Activated CD8-positive, alpha-beta T cell treated with anti-CD3 and anti-CD28 coated beads for 36 hours (primary cell): ENCODE measurements around the gene ARSK. TPM values are rescaled to one million over a fixed set of nuclear protein-coding genes. Genes with fewer than 3 reads are reported as not detected.

ENCODE experiments used
- ATAC-seq: fragments of 200-7000 bp; cut with Tn5 transposase; one replicate; pipeline ENCODE4 v1.10.0; 2021; ENCODE audit warnings: mild to moderate bottlenecking, moderate library complexity
- CTCF ChIA-PET: fragments of 350-600 bp; sonication (Branson Sonifier 250); formaldehyde crosslinking; loops from one replicate; lab custom pipeline; 2021; ENCODE audit warnings: antibody characterized with exemption; lab: Charles Lee
- POLR2A ChIA-PET: fragments of 350-600 bp; sonication (Branson Sonifier 250); formaldehyde crosslinking; loops from one replicate; lab custom pipeline; 2021; ENCODE audit warnings: antibody characterized with exemption; lab: Charles Lee
- DNase-seq: peaks from one replicate; pipeline ENCODE4 v3.0.0-alpha.2; 2020
- H3K27ac Mint-ChIP-seq: one replicate; pipeline ENCODE4 v1.8.0; 2021; ENCODE audit warnings: mild to moderate bottlenecking, mixed read lengths
- H3K27me3 Mint-ChIP-seq: one replicate; pipeline ENCODE4 v1.8.0; 2021; ENCODE audit warnings: mixed read lengths
- H3K36me3 Mint-ChIP-seq: one replicate; pipeline ENCODE4 v1.8.0; 2021; ENCODE audit warnings: low read depth, mixed read lengths
- H3K4me1 Mint-ChIP-seq: one replicate; pipeline ENCODE4 v1.8.0; 2021; ENCODE audit warnings: low read depth, mixed read lengths
- H3K4me3 Mint-ChIP-seq: one replicate; pipeline ENCODE4 v1.8.0; 2021; ENCODE audit warnings: mild to moderate bottlenecking, moderate library complexity, mixed read lengths
- H3K9me3 Mint-ChIP-seq: one replicate; pipeline ENCODE4 v1.8.0; 2021; ENCODE audit warnings: mixed read lengths
- intact Hi-C: fragments of 100-400 bp; cut with micrococcal nuclease; formaldehyde crosslinking; loops from one replicate; pipeline ENCODE4 v1.10.0; 2022
- total RNA-seq, 2 experiments: library from RNA; stranded (reverse); gene quantifications; one replicate each; pipeline ENCODE4 v1.2.3, GENCODE V29; 2021
- TF ChIP-seq, protein P1 (sequence below): fragments of 200-600 bp; IDR thresholded peaks from one replicate; pipeline ENCODE4 v1.8.0; 2022; ENCODE audit warnings: antibody characterized with exemption, mild to moderate bottlenecking

Gene ARSK
- total RNA-seq, 2 experiments from 2014 or later: 4.9 to 5.0 TPM

DNA sequence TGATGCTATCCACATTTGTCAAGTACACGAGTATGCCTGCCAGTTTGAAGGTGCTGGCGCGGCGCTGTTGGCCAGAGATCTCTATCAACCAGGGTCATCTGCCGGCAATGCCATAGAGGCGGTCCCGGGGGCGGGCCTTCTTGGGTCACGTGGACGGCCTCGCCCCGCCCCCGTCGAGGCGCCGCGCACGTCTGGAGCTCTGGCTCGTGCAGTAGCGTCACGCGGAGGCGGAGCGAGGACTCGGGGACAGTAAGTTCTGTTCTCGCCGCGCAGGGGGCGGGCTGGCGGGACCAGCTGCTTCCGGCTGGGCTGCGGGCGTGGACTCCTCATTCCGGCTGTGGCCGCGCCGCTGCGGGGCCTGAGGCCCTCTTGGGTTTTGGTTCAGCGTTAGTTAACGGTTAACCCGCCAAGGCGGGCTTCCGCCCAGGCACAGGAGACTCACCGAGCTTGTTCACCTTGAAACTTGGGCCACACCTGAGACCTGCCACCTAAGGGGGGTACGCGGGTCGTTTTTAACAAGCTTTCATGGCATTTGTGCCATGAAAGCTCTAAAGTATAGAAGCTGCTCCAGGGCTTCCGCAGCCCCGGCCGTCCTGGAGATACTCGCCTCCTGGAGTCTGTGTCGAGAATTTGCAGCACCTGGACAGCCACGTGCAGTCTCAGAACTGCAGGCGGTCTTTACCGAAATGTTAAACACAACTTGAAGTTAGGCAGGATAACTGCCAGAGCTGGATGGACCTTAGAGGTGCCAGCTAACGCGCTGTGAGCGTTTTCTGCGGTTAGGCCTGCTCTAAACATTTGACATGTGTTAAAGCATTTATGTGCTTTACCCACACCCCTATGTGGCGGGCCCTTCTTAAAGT, 91.9 kb downstream of the ARSK start, which contains the start of gene RFESD:
Gene RFESD, plus strand, starts transcription at position 209 of the 863 bp plus-strand sequence. CDS start 5,495 bp downstream, outside the sequence.
- ATAC-seq (peak; percentile 95), DNase-seq (peak; percentile 99)
- Mint-ChIP-seq H3K9me3 (no peaks in the 10 kb centered on the region), H3K27me3 (no peaks in the 10 kb centered on the region), H3K4me3 (peak within 1 kb of the TSS; percentile 81), H3K36me3 (no peaks in the 10 kb centered on the region), H3K27ac (peak within 1 kb of the TSS; percentile 90), H3K4me1 (peaks cover 36% of the 10 kb centered on the region)
- intact Hi-C loops: loop anchor here (2.0 to 5.0 kb wide), 2 partner anchors 114 to 176 kb away; partner anchors contain the start of gene GLRX
- ChIA-PET CTCF (interaction anchor here (0.7 to 9.2 kb wide), 12 partner anchors 15 to 362 kb away, joined by 3 to 88 read pairs (median 3); partner anchors contain the start of gene MCTP1), POLR2A (interaction anchor here (0.6 to 2.0 kb wide), 11 partner anchors 14 to 232 kb away, joined by 3 to 6 read pairs (median 3); partner anchors contain the start of gene GLRX)
- TF ChIP-seq, protein P1, sequence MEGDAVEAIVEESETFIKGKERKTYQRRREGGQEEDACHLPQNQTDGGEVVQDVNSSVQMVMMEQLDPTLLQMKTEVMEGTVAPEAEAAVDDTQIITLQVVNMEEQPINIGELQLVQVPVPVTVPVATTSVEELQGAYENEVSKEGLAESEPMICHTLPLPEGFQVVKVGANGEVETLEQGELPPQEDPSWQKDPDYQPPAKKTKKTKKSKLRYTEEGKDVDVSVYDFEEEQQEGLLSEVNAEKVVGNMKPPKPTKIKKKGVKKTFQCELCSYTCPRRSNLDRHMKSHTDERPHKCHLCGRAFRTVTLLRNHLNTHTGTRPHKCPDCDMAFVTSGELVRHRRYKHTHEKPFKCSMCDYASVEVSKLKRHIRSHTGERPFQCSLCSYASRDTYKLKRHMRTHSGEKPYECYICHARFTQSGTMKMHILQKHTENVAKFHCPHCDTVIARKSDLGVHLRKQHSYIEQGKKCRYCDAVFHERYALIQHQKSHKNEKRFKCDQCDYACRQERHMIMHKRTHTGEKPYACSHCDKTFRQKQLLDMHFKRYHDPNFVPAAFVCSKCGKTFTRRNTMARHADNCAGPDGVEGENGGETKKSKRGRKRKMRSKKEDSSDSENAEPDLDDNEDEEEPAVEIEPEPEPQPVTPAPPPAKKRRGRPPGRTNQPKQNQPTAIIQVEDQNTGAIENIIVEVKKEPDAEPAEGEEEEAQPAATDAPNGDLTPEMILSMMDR: no peak

DNA sequence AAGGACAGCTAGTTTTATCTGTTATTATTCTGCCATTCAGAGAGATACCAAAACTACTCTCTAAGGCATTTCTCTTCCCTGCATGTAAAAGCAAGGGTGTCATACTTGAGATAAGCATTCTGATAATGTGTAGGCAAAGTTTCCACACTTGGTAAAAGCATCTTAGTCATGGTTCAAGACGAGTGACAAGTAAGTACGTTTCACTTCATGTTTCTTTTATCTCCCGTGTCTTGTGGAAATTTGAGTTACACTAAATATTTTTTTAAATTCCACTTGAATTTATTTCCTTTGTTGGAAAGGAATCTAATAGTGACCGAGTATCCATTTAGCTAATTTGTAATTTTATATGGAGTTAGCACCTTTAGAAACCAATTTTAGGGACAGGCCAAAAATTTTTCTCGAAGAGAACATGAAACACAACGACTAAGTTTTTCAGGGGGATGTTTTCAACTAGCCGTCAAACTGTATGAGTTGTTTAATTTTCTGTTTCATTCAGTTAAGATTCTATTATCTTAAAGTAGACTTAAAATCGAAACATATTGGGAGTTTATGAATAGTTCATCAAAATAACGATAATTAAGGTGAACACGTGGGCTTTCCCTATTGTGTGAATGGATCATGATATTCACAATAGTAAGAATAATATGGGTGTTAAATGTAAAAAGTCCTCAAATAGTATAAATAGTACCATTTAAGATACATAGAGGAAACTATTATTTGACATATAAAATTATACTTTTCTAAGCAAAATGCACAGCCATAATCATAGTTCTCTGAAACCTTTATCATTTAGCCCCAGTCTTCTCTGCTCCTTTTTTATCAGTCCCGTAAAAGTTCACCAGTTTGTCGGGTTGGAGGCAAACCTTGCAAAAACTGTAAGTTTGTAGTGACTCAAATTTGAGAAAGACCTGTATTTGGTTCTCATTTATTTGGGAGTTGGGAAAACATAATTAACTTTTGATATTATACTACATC, 93.3 kb downstream of the ARSK start:
- DNase-seq: no peak
- ChIA-PET POLR2A (interaction anchor here (0.9 to 2.0 kb wide), 4 partner anchors 16 to 191 kb away, joined by 3 to 5 read pairs (median 4); partner anchors contain the start of gene GLRX), CTCF (interaction anchor here (1.4 to 9.2 kb wide), 5 partner anchors 16 to 136 kb away, joined by 3 to 88 read pairs (median 10); no protein-coding TSS in a partner anchor)
- peak overlapping the region; percentile 57 for H3K4me3 Mint-ChIP-seq
- no peaks in the 10 kb centered on the region for H3K27me3 Mint-ChIP-seq
- intact Hi-C loops: loop anchor here (2.0 to 5.0 kb wide), 2 partner anchors 113 to 174 kb away; partner anchors contain the start of gene GLRX
- no peaks in the 10 kb centered on the region for H3K9me3 Mint-ChIP-seq
- TF ChIP-seq, protein P1: no peak
- ATAC-seq: peak; percentile 17
- no peaks in the 10 kb centered on the region for H3K36me3 Mint-ChIP-seq
- peak overlapping the region; percentile 77 for H3K27ac Mint-ChIP-seq
- peaks cover 36% of the 10 kb centered on the region for H3K4me1 Mint-ChIP-seq

GRCh38 chr5:95649274-95649673, 94.4 kb downstream of the ARSK start:
- H3K4me1 Mint-ChIP-seq: peaks cover 31% of the 10 kb centered on the region
- H3K4me3 Mint-ChIP-seq: no peak overlapping the region
- CTCF ChIA-PET: no interaction called here
- POLR2A ChIA-PET: no interaction called here
- no peaks in the 10 kb centered on the region for H3K36me3 Mint-ChIP-seq
- no peak overlapping the region for H3K27ac Mint-ChIP-seq
- intact Hi-C loops: loop anchor here (5.0 kb wide), 1 partner anchor 173 kb away; the partner anchor contains the start of gene GLRX
- ATAC-seq: no peak
- TF ChIP-seq, protein P1: no peak
- DNase-seq: no peak
- H3K9me3 Mint-ChIP-seq: no peaks in the 10 kb centered on the region
- no peaks in the 10 kb centered on the region for H3K27me3 Mint-ChIP-seq

DNA sequence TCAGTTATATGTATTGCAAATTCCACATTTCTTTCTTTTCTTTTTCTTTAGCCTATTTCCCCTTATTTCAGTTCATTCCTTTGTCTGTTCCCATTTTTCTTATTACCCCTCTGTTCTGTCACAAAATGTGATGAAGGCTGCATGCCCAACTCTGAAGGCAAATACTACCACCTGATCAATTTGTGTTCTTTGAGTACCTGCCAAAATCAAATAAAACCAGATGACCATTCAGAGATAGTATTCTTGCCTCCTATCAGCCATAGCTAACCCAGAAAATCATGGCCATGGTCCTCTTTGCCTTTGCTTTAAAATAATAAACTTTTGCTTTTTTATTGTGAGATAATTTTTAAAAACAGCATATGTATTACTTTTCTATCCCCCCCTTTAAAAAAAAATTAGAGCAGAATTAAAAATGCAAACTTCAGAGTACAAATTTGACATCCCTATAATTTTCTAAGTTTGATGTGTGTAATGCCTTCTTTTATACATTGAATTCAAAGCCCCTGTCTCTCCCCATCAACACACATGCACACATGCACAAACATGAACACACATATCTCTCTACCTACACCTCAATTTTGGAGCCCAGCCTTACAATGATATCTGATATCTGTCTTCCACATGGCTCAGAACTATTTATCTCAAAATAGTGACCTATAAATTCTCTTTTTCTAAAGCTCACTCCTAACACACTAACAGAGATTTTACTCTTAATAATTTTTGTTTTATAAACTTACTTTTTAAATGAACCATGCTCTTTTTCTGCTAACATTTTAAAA, 95.1 kb downstream of the ARSK start:
- Mint-ChIP-seq H3K4me3 (no peak overlapping the region), H3K4me1 (peaks cover 27% of the 10 kb centered on the region), H3K27ac (no peak overlapping the region), H3K36me3 (no peaks in the 10 kb centered on the region), H3K9me3 (no peaks in the 10 kb centered on the region), H3K27me3 (no peaks in the 10 kb centered on the region)
- DNase-seq (no peak), ATAC-seq (no peak)
- intact Hi-C loops: loop anchor here (5.0 kb wide), 1 partner anchor 172 kb away; the partner anchor contains the start of gene GLRX
- CTCF ChIA-PET: interaction anchor here (1.3 to 6.5 kb wide), 3 partner anchors 14 to 194 kb away, joined by 3 to 47 read pairs (median 4); no protein-coding TSS in a partner anchor
- POLR2A ChIA-PET: interaction anchor here (1.0 kb wide), 1 partner anchor 12 kb away, joined by 3 read pairs; no protein-coding TSS in a partner anchor
- TF ChIP-seq, protein P1: no peak
